ENCODE results near the gene IL36RN. TPM values are rescaled to one million over a fixed set of nuclear protein-coding genes. Genes with fewer than 3 reads are reported as not detected.

The IL36RN gene
- total RNA-seq, 3 donors from 2014 or later: not detected

GRCh38 chr2:113105047-113105785, 46.2 kb downstream of the IL36RN start:
- Histone ChIP-seq H3K27ac (no peak overlapping the region), H3K4me3 (no peak overlapping the region), H3K4me1 (no peaks in the 10 kb centered on the region), H3K36me3 (no peaks in the 10 kb centered on the region), H3K9me3 (peaks cover 0 to 4% of the 10 kb centered on the region in 2 donors), H3K27me3 (no peaks in the 10 kb centered on the region)
- DNase-seq (ENCODE audit: low spot score in 2 of 2): no peak
- TF ChIP-seq POLR2AphosphoS5 (IDR thresholded peaks at IDR 0.05): no peak
- intact Hi-C loops (cut with DNase I; ENCODE audit: low total_unique reads): no loop called here

DNA sequence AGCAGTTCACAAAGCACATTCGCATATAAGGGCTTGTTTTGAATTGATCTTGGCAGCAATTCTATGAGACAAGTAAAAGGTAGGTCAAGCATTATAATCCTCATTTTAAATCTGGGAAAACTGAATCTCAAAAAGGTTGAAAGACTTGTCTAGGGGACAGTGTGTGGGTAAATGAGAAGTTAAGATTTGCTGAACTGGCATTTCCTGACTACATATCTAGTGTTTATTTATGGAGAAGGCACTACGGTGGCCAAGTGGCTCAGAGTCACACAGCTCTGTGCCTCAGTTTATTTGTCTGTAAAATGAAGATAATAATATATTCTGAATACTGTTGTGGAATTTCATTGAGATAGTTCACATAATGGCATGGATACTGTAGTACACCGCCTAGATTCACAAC, 52.1 kb downstream of the IL36RN start:
- Histone ChIP-seq H3K27ac (peak overlapping the region in 1 of 2 donors; percentile 19), H3K9me3 (no peaks in the 10 kb centered on the region), H3K27me3 (no peaks in the 10 kb centered on the region), H3K4me3 (no peak overlapping the region), H3K4me1 (no peaks in the 10 kb centered on the region), H3K36me3 (no peaks in the 10 kb centered on the region)
- no peak for DNase-seq (ENCODE audit: low spot score in 2 of 2)
- intact Hi-C loops (cut with DNase I; ENCODE audit: low total_unique reads): no loop called here
- TF ChIP-seq CTCF (IDR thresholded peaks at IDR 0.05) (no peak), POLR2A (IDR thresholded peaks at IDR 0.05) (no peak), POLR2AphosphoS5 (IDR thresholded peaks at IDR 0.05) (no peak)

DNA sequence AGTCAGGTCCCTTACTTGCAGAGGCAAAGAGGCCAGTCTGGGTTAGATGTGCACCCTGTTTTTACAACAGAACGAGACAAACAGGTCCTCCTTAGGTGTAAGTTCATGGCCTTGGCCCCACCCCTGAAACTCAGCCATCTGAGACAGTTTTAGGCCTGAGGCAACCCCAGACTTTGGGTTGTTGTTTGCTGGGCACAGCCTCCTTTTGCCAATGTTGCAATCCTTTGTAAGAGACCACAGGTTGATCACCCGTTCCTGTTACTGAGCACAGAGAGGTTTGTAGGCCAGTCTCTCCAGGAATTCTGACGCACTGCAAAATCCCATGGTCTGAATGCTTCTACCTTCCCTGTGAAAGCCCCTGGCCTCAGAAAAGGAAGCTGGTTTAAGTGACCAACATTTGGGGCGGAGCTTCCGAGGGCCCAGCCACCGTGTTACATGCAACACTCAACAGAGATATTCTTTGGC, 52.9 kb downstream of the IL36RN start:
- TF ChIP-seq CTCF (IDR thresholded peaks at IDR 0.05) (no peak), POLR2AphosphoS5 (IDR thresholded peaks at IDR 0.05) (no peak), POLR2A (IDR thresholded peaks at IDR 0.05) (no peak)
- Histone ChIP-seq H3K4me1 (no peaks in the 10 kb centered on the region), H3K27me3 (no peaks in the 10 kb centered on the region), H3K4me3 (no peak overlapping the region), H3K36me3 (no peaks in the 10 kb centered on the region), H3K9me3 (no peaks in the 10 kb centered on the region), H3K27ac (peak overlapping the region; percentile 23 to 69)
- DNase-seq (ENCODE audit: low spot score in 2 of 2): peak in 1 of 2 donors; percentile 35
- intact Hi-C loops (cut with DNase I; ENCODE audit: low total_unique reads): no loop called here

GRCh38 chr2:113112441-113112840, 53.4 kb downstream of the IL36RN start:
- H3K4me1 ChIP-seq: no peaks in the 10 kb centered on the region

GRCh38 chr2:113112871-113113270, 53.9 kb downstream of the IL36RN start:
- intact Hi-C loops (cut with DNase I; ENCODE audit: low total_unique reads): no loop called here
- no peaks in the 10 kb centered on the region for H3K36me3 ChIP-seq
- no peak for DNase-seq (ENCODE audit: low spot score in 2 of 2)
- peak overlapping the region in 1 of 2 donors; percentile 23 for H3K27ac ChIP-seq
- H3K4me3 ChIP-seq: no peak overlapping the region
- no peaks in the 10 kb centered on the region for H3K27me3 ChIP-seq
- H3K9me3 ChIP-seq: no peaks in the 10 kb centered on the region
- H3K4me1 ChIP-seq: no peaks in the 10 kb centered on the region
- TF ChIP-seq POLR2AphosphoS5 (IDR thresholded peaks at IDR 0.05): no peak
- no peak for TF ChIP-seq CTCF (IDR thresholded peaks at IDR 0.05)
- TF ChIP-seq POLR2A (IDR thresholded peaks at IDR 0.05): no peak

More at GRCh38 chr2:113112441-113112840, 53.4 kb downstream of the IL36RN start:
- H3K27ac ChIP-seq: peak overlapping the region; percentile 23 to 69
- intact Hi-C loops (cut with DNase I; ENCODE audit: low total_unique reads): no loop called here
- H3K4me3 ChIP-seq: no peak overlapping the region
- no peak for TF ChIP-seq POLR2A (IDR thresholded peaks at IDR 0.05)
- no peak for TF ChIP-seq POLR2AphosphoS5 (IDR thresholded peaks at IDR 0.05)
- no peak for TF ChIP-seq CTCF (IDR thresholded peaks at IDR 0.05)
- no peaks in the 10 kb centered on the region for H3K27me3 ChIP-seq
- H3K36me3 ChIP-seq: no peaks in the 10 kb centered on the region
- no peak for DNase-seq (ENCODE audit: low spot score in 2 of 2)
- H3K9me3 ChIP-seq: no peaks in the 10 kb centered on the region

All from breast epithelium (tissue), 4 donors.